Upper lobe of right lung (tissue), 1 donor: Measurements from ENCODE around the gene MAML3. TPM values are rescaled to one million over a fixed set of nuclear protein-coding genes. Genes with fewer than 3 reads are reported as not detected.

Experiments
- ATAC-seq: fragments of 200-7000 bp; cut with Tn5 transposase; one replicate; pipeline ENCODE4 v1.9.1; 2020; ENCODE audit warnings: mild to moderate bottlenecking, moderate library complexity
- DNase-seq: peaks from one replicate; pipeline ENCODE4 v3.0.0-alpha.2; 2020
- H3K27ac ChIP-seq: fragments of 200-600 bp; one replicate; pipeline ENCODE4 v1.8.0; 2022
- H3K27me3 ChIP-seq: fragments of 200-600 bp; one replicate; pipeline ENCODE4 v1.8.0; 2022; ENCODE audit warnings: mild to moderate bottlenecking
- H3K36me3 ChIP-seq: fragments of 200-600 bp; one replicate; pipeline ENCODE4 v1.8.0; 2022
- H3K4me1 ChIP-seq: fragments of 200-600 bp; one replicate; pipeline ENCODE4 v1.8.0; 2022
- H3K4me3 ChIP-seq: fragments of 200-600 bp; one replicate; pipeline ENCODE4 v1.8.0; 2022; ENCODE audit warnings: mild to moderate bottlenecking
- H3K9me3 ChIP-seq: fragments of 200-600 bp; one replicate; pipeline ENCODE4 v1.8.0; 2022
- intact Hi-C: fragments of 100-400 bp; cut with DNase I; formaldehyde crosslinking; loops from one replicate; pipeline ENCODE4 v1.11.0; 2022
- total RNA-seq: library from RNA; stranded (reverse); fragmentation: NEBNext Ultra II Directional; extraction: Animal tissue kit (Norgen Biotek cat#: 25700); gene quantifications from one replicate; pipeline ENCODE4 v1.2.1, GENCODE V29; 2021
- TF ChIP-seq, protein P1 (sequence below): fragments of 200-600 bp; IDR thresholded peaks from one replicate; pipeline ENCODE4 v1.8.0; 2022; ENCODE audit warnings: antibody characterized with exemption
- donor health status: DM: no; HTN: yes; CAD: no; lungs with severe emphysema.

The MAML3 gene
- total RNA-seq, 1 donor from 2014 or later = 13.1 TPM

GRCh38 chr4:139968831-139969230 is 185.2 kb downstream of the MAML3 start:
- intact Hi-C loops = no loop called here
- H3K27ac ChIP-seq = peak overlapping the region; percentile 26
- H3K36me3 ChIP-seq = no peaks in the 10 kb centered on the region
- no peak overlapping the region for H3K4me3 ChIP-seq
- no peak for DNase-seq
- TF ChIP-seq, protein P1, sequence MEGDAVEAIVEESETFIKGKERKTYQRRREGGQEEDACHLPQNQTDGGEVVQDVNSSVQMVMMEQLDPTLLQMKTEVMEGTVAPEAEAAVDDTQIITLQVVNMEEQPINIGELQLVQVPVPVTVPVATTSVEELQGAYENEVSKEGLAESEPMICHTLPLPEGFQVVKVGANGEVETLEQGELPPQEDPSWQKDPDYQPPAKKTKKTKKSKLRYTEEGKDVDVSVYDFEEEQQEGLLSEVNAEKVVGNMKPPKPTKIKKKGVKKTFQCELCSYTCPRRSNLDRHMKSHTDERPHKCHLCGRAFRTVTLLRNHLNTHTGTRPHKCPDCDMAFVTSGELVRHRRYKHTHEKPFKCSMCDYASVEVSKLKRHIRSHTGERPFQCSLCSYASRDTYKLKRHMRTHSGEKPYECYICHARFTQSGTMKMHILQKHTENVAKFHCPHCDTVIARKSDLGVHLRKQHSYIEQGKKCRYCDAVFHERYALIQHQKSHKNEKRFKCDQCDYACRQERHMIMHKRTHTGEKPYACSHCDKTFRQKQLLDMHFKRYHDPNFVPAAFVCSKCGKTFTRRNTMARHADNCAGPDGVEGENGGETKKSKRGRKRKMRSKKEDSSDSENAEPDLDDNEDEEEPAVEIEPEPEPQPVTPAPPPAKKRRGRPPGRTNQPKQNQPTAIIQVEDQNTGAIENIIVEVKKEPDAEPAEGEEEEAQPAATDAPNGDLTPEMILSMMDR = no peak
- H3K4me1 ChIP-seq = peaks cover 61% of the 10 kb centered on the region
- ATAC-seq = no peak
- no peaks in the 10 kb centered on the region for H3K9me3 ChIP-seq
- no peaks in the 10 kb centered on the region for H3K27me3 ChIP-seq

DNA sequence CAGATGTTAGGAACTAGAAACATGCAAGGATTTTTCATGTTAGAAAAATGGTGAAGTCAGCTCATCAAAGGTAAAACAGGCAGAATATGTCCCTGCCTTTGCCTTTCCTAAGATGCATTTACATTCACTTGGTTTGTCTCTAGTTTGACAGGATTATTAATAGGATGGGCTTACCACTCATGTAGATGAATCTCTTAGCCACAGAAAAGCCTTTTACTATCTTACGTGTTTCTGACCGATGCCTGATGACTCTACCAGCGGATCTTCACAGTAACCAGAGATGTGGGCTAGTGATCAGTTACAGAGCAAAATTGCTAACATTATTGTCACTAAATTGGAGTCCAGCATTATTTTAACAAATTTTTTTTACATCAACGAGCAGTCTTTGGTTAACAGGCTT is 187.6 kb downstream of the MAML3 start:
- Histone ChIP-seq H3K27ac (peak overlapping the region; percentile 37), H3K4me1 (peaks cover 67% of the 10 kb centered on the region), H3K36me3 (no peaks in the 10 kb centered on the region), H3K27me3 (no peaks in the 10 kb centered on the region), H3K9me3 (no peaks in the 10 kb centered on the region), H3K4me3 (no peak overlapping the region)
- intact Hi-C loops = no loop called here
- DNase-seq = no peak
- TF ChIP-seq, protein P1 = no peak
- no peak for ATAC-seq

GRCh38 chr4:139965789-139966188 is 188.2 kb downstream of the MAML3 start:
- intact Hi-C loops = no loop called here
- Histone ChIP-seq H3K4me3 (no peak overlapping the region), H3K27ac (peak overlapping the region; percentile 27), H3K36me3 (no peaks in the 10 kb centered on the region), H3K27me3 (no peaks in the 10 kb centered on the region), H3K9me3 (no peaks in the 10 kb centered on the region), H3K4me1 (peaks cover 64% of the 10 kb centered on the region)
- no peak for ATAC-seq
- DNase-seq = no peak
- TF ChIP-seq, protein P1 = no peak

DNA sequence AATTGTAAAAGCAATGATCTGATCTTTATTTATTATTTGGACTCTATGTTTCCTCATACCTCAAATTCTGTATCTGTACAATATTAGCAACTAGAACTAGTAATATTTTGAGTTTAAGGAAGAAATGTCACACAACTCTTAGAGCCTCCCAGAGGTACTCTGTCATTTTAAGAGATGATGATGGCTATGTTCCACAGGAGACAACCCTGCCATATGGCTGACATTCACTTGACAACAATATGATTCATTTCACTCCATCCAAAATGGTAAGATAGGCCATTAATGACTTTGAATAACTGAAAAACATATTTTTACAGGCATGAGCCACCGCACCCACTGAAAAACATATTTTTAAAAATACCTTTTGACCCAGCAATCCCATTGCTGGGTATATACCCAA is 190.3 kb downstream of the MAML3 start:
- peaks cover 43% of the 10 kb centered on the region for H3K4me1 ChIP-seq
- DNase-seq (no peak), ATAC-seq (no peak)
- no peaks in the 10 kb centered on the region for H3K27me3 ChIP-seq
- TF ChIP-seq, protein P1 = no peak
- no peaks in the 10 kb centered on the region for H3K9me3 ChIP-seq
- H3K36me3 ChIP-seq = no peaks in the 10 kb centered on the region
- H3K4me3 ChIP-seq = no peak overlapping the region
- no peak overlapping the region for H3K27ac ChIP-seq
- intact Hi-C loops = no loop called here

DNA sequence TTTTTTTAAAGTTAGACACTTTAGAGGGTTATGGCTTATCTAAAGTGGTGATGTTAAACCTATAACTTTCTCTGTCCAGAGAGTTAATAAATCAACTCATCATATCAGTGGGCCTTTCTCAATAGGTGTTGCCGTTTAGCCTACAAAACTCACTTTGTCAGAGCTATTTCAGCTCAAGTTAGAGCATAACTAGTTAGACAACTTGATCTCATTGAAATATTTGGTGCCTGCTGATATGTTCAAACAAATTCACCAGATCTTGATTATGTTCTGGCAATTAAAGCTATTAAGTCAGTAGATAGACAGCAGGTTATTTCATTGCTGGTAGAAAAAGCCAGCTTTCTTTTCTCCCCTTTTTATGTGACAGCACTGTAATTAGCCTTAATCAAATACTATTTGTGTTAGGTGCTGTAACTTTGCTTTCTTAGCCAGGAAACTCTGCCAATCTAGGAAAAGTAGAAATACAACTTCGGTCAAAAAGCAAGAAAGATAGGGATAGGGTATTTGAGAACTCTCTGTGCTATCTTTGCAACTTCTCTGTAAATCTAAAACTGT is 191.8 kb downstream of the MAML3 start:
- H3K36me3 ChIP-seq = no peaks in the 10 kb centered on the region
- DNase-seq (no peak), ATAC-seq (no peak)
- TF ChIP-seq, protein P1 = no peak
- H3K27me3 ChIP-seq = no peaks in the 10 kb centered on the region
- no peak overlapping the region for H3K4me3 ChIP-seq
- peak overlapping the region; percentile 5 for H3K27ac ChIP-seq
- no peaks in the 10 kb centered on the region for H3K9me3 ChIP-seq
- intact Hi-C loops = no loop called here
- peaks cover 33% of the 10 kb centered on the region for H3K4me1 ChIP-seq
